Neuronal stem cell (in vitro differentiated cells): ENCODE measurements around the gene HPCA.
A peak's percentile ranks its signal among the peaks of the same experiment; 100 is the strongest.
"Not testable (repeated sequence)": the region's sequence is repeated elsewhere in the genome, so short reads cannot be mapped to it uniquely, and the experiment has no call there.

Source experiments
- DNase-seq: peaks from one replicate; pipeline ENCODE4 v3.0.0-alpha.2; 2013; ENCODE audit warnings: low spot score
- H2AFZ ChIP-seq: one replicate; pipeline ENCODE4 v1.6.1; 2013; ENCODE audit warnings: mild to moderate bottlenecking, low read length, inconsistent platforms
- H2AK5ac ChIP-seq: 2 replicates; pipeline ENCODE4 v1.6.1; 2013; ENCODE audit warnings: low read depth, mild to moderate bottlenecking, inconsistent platforms, low read length, moderate library complexity, mixed read lengths
- H2BK120ac ChIP-seq: 2 replicates; pipeline ENCODE4 v1.6.1; 2013; ENCODE audit warnings: low read depth, mild to moderate bottlenecking, inconsistent platforms, low read length, moderate library complexity, mixed read lengths
- H2BK12ac ChIP-seq: one replicate; pipeline ENCODE4 v1.6.1; 2013; ENCODE audit warnings: low read length, inconsistent platforms
- H2BK15ac ChIP-seq: 2 replicates; pipeline ENCODE4 v1.6.1; 2013; ENCODE audit warnings: mild to moderate bottlenecking, low read length, inconsistent platforms, mixed read lengths
- H2BK5ac ChIP-seq: one replicate; pipeline ENCODE4 v1.6.1; 2013; ENCODE audit warnings: inconsistent platforms, mild to moderate bottlenecking, low read length, moderate library complexity
- H3K14ac ChIP-seq: one replicate; pipeline ENCODE4 v1.6.1; 2013; ENCODE audit warnings: low read length, inconsistent platforms
- H3K18ac ChIP-seq: 2 replicates; pipeline ENCODE4 v1.6.1; 2013; ENCODE audit warnings: low read length, inconsistent platforms
- H3K23ac ChIP-seq: 2 replicates; pipeline ENCODE4 v1.6.1; 2013; ENCODE audit warnings: low read depth, mild to moderate bottlenecking, mixed read lengths, low read length, inconsistent platforms; ENCODE audit not compliant: poor library complexity
- H3K27ac ChIP-seq: replicated peaks from 3 replicates; pipeline ENCODE4 v1.5.1; 2013; ENCODE audit warnings: low read length, inconsistent platforms
- H3K27me3 ChIP-seq, 3 experiments: 2 replicates each; pipeline ENCODE4 v1.6.1; 2013; ENCODE audit warnings: low read length in 3 of 3, mild to moderate bottlenecking in 2 of 3, inconsistent platforms in 1 of 3, low read depth in 1 of 3, mixed read lengths in 1 of 3, moderate library complexity in 1 of 3; ENCODE audit not compliant: control insufficient read depth in 3 of 3, insufficient read depth in 3 of 3
- H3K36me3 ChIP-seq, 2 donors: replicated peaks in 1 of 2; 2 replicates each; pipeline ENCODE4 v1.6.1; 2013; ENCODE audit warnings: low read length in 2 of 2; ENCODE audit not compliant: control insufficient read depth in 2 of 2, insufficient read depth in 2 of 2
- H3K4ac ChIP-seq: 2 replicates; pipeline ENCODE4 v1.6.1; 2013; ENCODE audit warnings: inconsistent platforms, mild to moderate bottlenecking, low read length, moderate library complexity
- H3K4me1 ChIP-seq, 2 donors: 1 replicate in 1 of 2; 2 replicates in 1 of 2; pipeline ENCODE4 v1.6.1; 2013; ENCODE audit warnings: low read length in 2 of 2, low read depth in 1 of 2; ENCODE audit not compliant: control insufficient read depth in 2 of 2, insufficient read depth in 1 of 2
- H3K4me2 ChIP-seq: one replicate; pipeline ENCODE4 v1.6.1; 2013; ENCODE audit warnings: mild to moderate bottlenecking, low read length, inconsistent platforms; ENCODE audit not compliant: insufficient read depth, poor library complexity, severe bottlenecking
- H3K4me3 ChIP-seq, 2 donors: 2 replicates each; pipeline ENCODE4 v1.5.1; 2013; ENCODE audit warnings: low read length in 2 of 2, mild to moderate bottlenecking in 2 of 2, inconsistent platforms in 1 of 2, moderate library complexity in 1 of 2
- H3K79me1 ChIP-seq: one replicate; pipeline ENCODE4 v1.6.1; 2013; ENCODE audit warnings: low read depth, mild to moderate bottlenecking, inconsistent platforms, low read length, moderate library complexity
- H3K9ac ChIP-seq: one replicate; pipeline ENCODE4 v1.6.1; 2013; ENCODE audit warnings: mild to moderate bottlenecking, low read depth, low read length, inconsistent platforms; ENCODE audit not compliant: poor library complexity
- H3K9me3 ChIP-seq, 2 donors: replicated peaks in 1 of 2; 2 replicates each; pipeline versions ENCODE3 to v1.6.1; 2013; ENCODE audit warnings: low read length in 2 of 2, mild to moderate bottlenecking in 2 of 2, inconsistent platforms in 1 of 2, low read depth in 1 of 2, mixed read lengths in 1 of 2, moderate library complexity in 1 of 2; ENCODE audit not compliant: control insufficient read depth in 2 of 2, insufficient read depth in 1 of 2
- H4K8ac ChIP-seq: one replicate; pipeline ENCODE4 v1.6.1; 2013; ENCODE audit warnings: low read depth, mild to moderate bottlenecking, inconsistent platforms, low read length, moderate library complexity
- H4K91ac ChIP-seq: one replicate; pipeline ENCODE4 v1.6.1; 2013; ENCODE audit warnings: low read length, low read depth, mild to moderate bottlenecking, inconsistent platforms; ENCODE audit not compliant: poor library complexity
- WGBS, 2 donors: extraction: QIAGEN DNeasy Blood & Tissue Kit; methylation state at CpG; one replicate each; pipeline ENCODE4 v1.1.7; 2013; ENCODE audit warnings: missing lambda C conversion rate in 2 of 2, mixed read lengths in 1 of 2; ENCODE audit not compliant: insufficient read length in 2 of 2, insufficient replicate concordance in 1 of 2; ENCODE audit errors: extremely low coverage in 2 of 2; 5-methylcytosine and 5-hydroxymethylcytosine counted together

HPCA gene

GRCh38 chr1:32902535-32902920, 16.2 kb downstream of the HPCA start:
- Histone ChIP-seq H3K23ac (peak overlapping the region; percentile 10), H3K9ac (no peak overlapping the region), H3K79me1 (no peaks in the 10 kb centered on the region), H3K18ac (no peak overlapping the region), H3K4me1 (peaks cover 0 to 5% of the 10 kb centered on the region in 2 donors), H2BK15ac (no peak overlapping the region), H2AFZ (no peak overlapping the region), H3K36me3 (no peaks in the 10 kb centered on the region), H3K9me3 (peaks cover 0 to 4% of the 10 kb centered on the region in 2 donors), H2BK12ac (peak overlapping the region; percentile 14), H2AK5ac (no peak overlapping the region), H3K27ac (no peak overlapping the region), H4K91ac (no peak overlapping the region), H3K4me2 (no peak overlapping the region), H4K8ac (no peak overlapping the region), H2BK5ac (no peak overlapping the region), H3K27me3 (peaks cover 10 to 53% (median 38%) of the 10 kb centered on the region in 3 experiments), H3K4me3 (no peak overlapping the region), H3K14ac (no peak overlapping the region), H2BK120ac (no peak overlapping the region), H3K4ac (no peak overlapping the region)
- DNase-seq, result no peak
- no CpG with 5 or more reads among the region's 6 CpGs for WGBS, 2 donors

GRCh38 chr1:32903991-32904785, 17.9 kb downstream of the HPCA start:
- Histone ChIP-seq H3K4me2 (no peak overlapping the region), H3K27me3 (peaks cover 10 to 37% (median 34%) of the 10 kb centered on the region in 3 experiments), H2BK15ac (no peak overlapping the region), H3K9ac (no peak overlapping the region), H3K79me1 (no peaks in the 10 kb centered on the region), H4K8ac (no peak overlapping the region), H4K91ac (no peak overlapping the region), H3K23ac (no peak overlapping the region), H3K36me3 (no peaks in the 10 kb centered on the region), H3K27ac (no peak overlapping the region), H2AFZ (no peak overlapping the region), H3K4ac (no peak overlapping the region), H2BK5ac (no peak overlapping the region), H2BK120ac (no peak overlapping the region), H2AK5ac (no peak overlapping the region), H3K4me1 (peaks cover 0 to 5% of the 10 kb centered on the region in 2 donors), H3K9me3 (peaks cover 0 to 4% of the 10 kb centered on the region in 2 donors), H3K4me3 (no peak overlapping the region), H3K14ac (no peak overlapping the region), H2BK12ac (no peak overlapping the region), H3K18ac (no peak overlapping the region)
- no peak for DNase-seq
- WGBS, 2 donors, result no CpG with 5 or more reads among the region's 3 CpGs

GRCh38 chr1:32904797-32905196, 18.5 kb downstream of the HPCA start:
- Histone ChIP-seq H2AK5ac (no peak overlapping the region), H3K18ac (no peak overlapping the region), H3K27me3 (peaks cover 9 to 30% (median 29%) of the 10 kb centered on the region in 3 experiments), H2BK5ac (no peak overlapping the region), H4K91ac (no peak overlapping the region), H2AFZ (no peak overlapping the region), H3K9me3 (peaks cover 0 to 4% of the 10 kb centered on the region in 2 donors), H3K79me1 (no peaks in the 10 kb centered on the region), H3K23ac (no peak overlapping the region), H3K4me3 (no peak overlapping the region), H3K14ac (no peak overlapping the region), H2BK12ac (no peak overlapping the region), H3K4ac (no peak overlapping the region), H3K36me3 (no peaks in the 10 kb centered on the region), H3K4me1 (peaks cover 0 to 5% of the 10 kb centered on the region in 2 donors), H3K27ac (no peak overlapping the region), H3K4me2 (no peak overlapping the region), H3K9ac (no peak overlapping the region), H2BK120ac (no peak overlapping the region), H2BK15ac (no peak overlapping the region), H4K8ac (no peak overlapping the region)
- no CpG with 5 or more reads among the region's 2 CpGs for WGBS, 2 donors
- no peak for DNase-seq

- H3K27ac ChIP-seq, H3K14ac ChIP-seq, H2BK120ac ChIP-seq, H3K4ac ChIP-seq, H3K4me3 ChIP-seq, H4K91ac ChIP-seq, H4K8ac ChIP-seq, H3K79me1 ChIP-seq, H2AK5ac ChIP-seq, H3K4me1 ChIP-seq, H3K9me3 ChIP-seq, H2BK15ac ChIP-seq, H2BK12ac ChIP-seq, H3K18ac ChIP-seq, H3K9ac ChIP-seq, H3K36me3 ChIP-seq, DNase-seq, H2AFZ ChIP-seq, H2BK5ac ChIP-seq, H3K23ac ChIP-seq, H3K4me2 ChIP-seq: not testable (repeated sequence)
- no CpG with 5 or more reads among the region's 10 CpGs for WGBS, 2 donors
- peaks cover 3 to 23% (median 21%) of the 10 kb centered on the region in 3 experiments for H3K27me3 ChIP-seq
Measured at GRCh38 chr1:32905588-32905987, 19.3 kb downstream of the HPCA start.
